Sigmoid colon (tissue), 7 donors: ENCODE results near the gene ZAR1L. TPM values are rescaled to one million over a fixed set of nuclear protein-coding genes. Genes with fewer than 3 reads are reported as not detected.

Source experiments
- DNase-seq: peaks from one replicate; pipeline ENCODE4 v3.0.0-alpha.2; 2019
- H3K27ac ChIP-seq, 4 donors: fragments of 200-600 bp; sonication (generic); one replicate each; pipeline ENCODE4 v1.5.1; 2016 to 2019; ENCODE audit warnings: mild to moderate bottlenecking in 1 of 4
- H3K27me3 ChIP-seq, 3 donors: fragments of 200-600 bp; sonication (generic); one replicate each; pipeline ENCODE4 v1.5.1; 2019; ENCODE audit warnings: mild to moderate bottlenecking in 1 of 3
- H3K36me3 ChIP-seq, 4 donors: fragments of 200-600 bp; sonication (generic); one replicate each; pipeline ENCODE4 v1.5.1; 2016 to 2019
- H3K4me1 ChIP-seq, 4 donors: fragments of 200-600 bp; sonication (generic); one replicate each; pipeline ENCODE4 v1.5.1; 2017 to 2019
- H3K4me3 ChIP-seq, 4 donors: fragments of 200-600 bp; sonication (generic); one replicate each; pipeline ENCODE4 v1.5.1; 2017 to 2019; ENCODE audit warnings: mild to moderate bottlenecking in 2 of 4, moderate library complexity in 1 of 4
- H3K9me3 ChIP-seq, 4 donors: fragments of 200-600 bp in 3 of 4; sonication (generic) in 3 of 4; one replicate each; pipeline versions ENCODE4 v1.5.1 to v1.6.1; 2013 to 2019
- EP300 ChIP-seq, 4 donors: sonication (generic); formaldehyde crosslinking; IDR thresholded peaks; one replicate each; pipeline ENCODE4 v1.6.1; 2017; ENCODE audit warnings: antibody characterized with exemption in 4 of 4
- POLR2A ChIP-seq, 2 donors: fragments of 450-650 bp; IDR thresholded peaks; one replicate each; pipeline ENCODE4 v1.6.1; 2016; ENCODE audit warnings: antibody characterized with exemption in 2 of 2, mild to moderate bottlenecking in 2 of 2, moderate library complexity in 2 of 2
- POLR2AphosphoS5 ChIP-seq, 4 donors: sonication (generic); formaldehyde crosslinking; IDR thresholded peaks; one replicate each; pipeline ENCODE4 v1.6.1; 2017; ENCODE audit warnings: antibody characterized with exemption in 4 of 4
- WGBS, 2 donors: extraction: QIAGEN DNeasy Blood & Tissue Kit; methylation state at CpG; one replicate each; pipeline ENCODE4 v1.1.7; 2013; 5-methylcytosine and 5-hydroxymethylcytosine counted together
- intact Hi-C: fragments of 100-400 bp; cut with DNase I; formaldehyde crosslinking; loops from one replicate; pipeline ENCODE4 v1.15.1; 2023
- polyA plus RNA-seq, 3 donors: library from polyadenylated mRNA; stranded (reverse); fragments of 200-250 nt; gene quantifications; one replicate each; pipeline ENCODE4 v1.2.3, GENCODE V29; 2013
- total RNA-seq, 4 donors: library from RNA; depleted of rRNA; stranded (reverse); fragments of >200 nt; gene quantifications; one replicate each; pipeline ENCODE4 v1.1.0, GENCODE V29; 2016
- TF ChIP-seq, protein P1 (sequence below), 4 experiments: fragments of 450-650 bp in 3 of 4; fragments of 200-600 bp in 1 of 4; IDR thresholded peaks; one replicate each; pipeline ENCODE4 v1.5.1; 2016 to 2019; ENCODE audit warnings: antibody characterized with exemption in 4 of 4, mild to moderate bottlenecking in 3 of 4, moderate library complexity in 2 of 4
- donor health status: healthy with polysubstance abuse.
- donor health status: Bipolar disorder and iron deficiency.
- donor health status: healthy.

ZAR1L gene
- total and polyA plus RNA-seq, 7 donors, result not detected

GRCh38 chr13:32347651-32348050 lies 32.5 kb upstream of the ZAR1L start:
- H3K36me3 ChIP-seq, result no peaks in the 10 kb centered on the region
- 47 to 96% methylated on average over 1 of the region's 1 CpG for WGBS, 2 donors
- no peak overlapping the region for H3K27ac ChIP-seq
- H3K9me3 ChIP-seq, result no peaks in the 10 kb centered on the region
- TF ChIP-seq POLR2AphosphoS5 (IDR thresholded peaks at IDR 0.05), result no peak
- TF ChIP-seq, protein P1, sequence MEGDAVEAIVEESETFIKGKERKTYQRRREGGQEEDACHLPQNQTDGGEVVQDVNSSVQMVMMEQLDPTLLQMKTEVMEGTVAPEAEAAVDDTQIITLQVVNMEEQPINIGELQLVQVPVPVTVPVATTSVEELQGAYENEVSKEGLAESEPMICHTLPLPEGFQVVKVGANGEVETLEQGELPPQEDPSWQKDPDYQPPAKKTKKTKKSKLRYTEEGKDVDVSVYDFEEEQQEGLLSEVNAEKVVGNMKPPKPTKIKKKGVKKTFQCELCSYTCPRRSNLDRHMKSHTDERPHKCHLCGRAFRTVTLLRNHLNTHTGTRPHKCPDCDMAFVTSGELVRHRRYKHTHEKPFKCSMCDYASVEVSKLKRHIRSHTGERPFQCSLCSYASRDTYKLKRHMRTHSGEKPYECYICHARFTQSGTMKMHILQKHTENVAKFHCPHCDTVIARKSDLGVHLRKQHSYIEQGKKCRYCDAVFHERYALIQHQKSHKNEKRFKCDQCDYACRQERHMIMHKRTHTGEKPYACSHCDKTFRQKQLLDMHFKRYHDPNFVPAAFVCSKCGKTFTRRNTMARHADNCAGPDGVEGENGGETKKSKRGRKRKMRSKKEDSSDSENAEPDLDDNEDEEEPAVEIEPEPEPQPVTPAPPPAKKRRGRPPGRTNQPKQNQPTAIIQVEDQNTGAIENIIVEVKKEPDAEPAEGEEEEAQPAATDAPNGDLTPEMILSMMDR (IDR thresholded peaks at IDR 0.05), result no peak
- H3K4me1 ChIP-seq, result no peaks in the 10 kb centered on the region
- DNase-seq, result no peak
- intact Hi-C loops, result no loop called here
- H3K27me3 ChIP-seq, result no peaks in the 10 kb centered on the region
- H3K4me3 ChIP-seq, result no peak overlapping the region

- Histone ChIP-seq H3K27me3 (no peaks in the 10 kb centered on the region), H3K4me1 (no peaks in the 10 kb centered on the region), H3K9me3 (no peaks in the 10 kb centered on the region), H3K4me3 (no peak overlapping the region), H3K36me3 (no peaks in the 10 kb centered on the region), H3K27ac (no peak overlapping the region)
- no peak for DNase-seq
- 83 to 92% methylated on average over 3 of the region's 3 CpGs for WGBS, 2 donors
- TF ChIP-seq, protein P1 (IDR thresholded peaks at IDR 0.05), result no peak
- TF ChIP-seq POLR2A (IDR thresholded peaks at IDR 0.05) (no peak), POLR2AphosphoS5 (IDR thresholded peaks at IDR 0.05) (no peak), EP300 (IDR thresholded peaks at IDR 0.05) (no peak)
- intact Hi-C loops, result no loop called here
Observed at GRCh38 chr13:32340914-32341313, 25.8 kb upstream of the ZAR1L start.

DNA sequence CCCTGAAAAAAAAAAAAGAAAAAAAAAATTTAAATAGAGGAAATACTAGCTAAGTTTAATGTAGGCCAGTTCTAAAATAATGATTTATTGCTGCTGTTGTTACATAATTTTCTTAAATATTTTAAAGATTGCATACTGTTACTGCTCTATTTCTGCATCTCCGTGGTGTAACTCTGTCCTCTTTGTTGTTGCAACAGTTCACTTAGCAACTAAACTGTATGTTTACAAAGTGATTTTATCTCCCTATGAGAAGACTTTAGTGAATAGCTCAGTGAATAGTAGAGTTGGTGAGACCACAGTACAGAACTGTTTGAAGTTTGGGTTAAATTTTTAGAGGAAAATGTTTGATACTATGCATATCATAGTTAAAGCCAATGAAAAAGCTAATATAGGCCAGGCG lies 19.5 kb upstream of the ZAR1L start:
- no peak for DNase-seq
- Histone ChIP-seq H3K27me3 (no peaks in the 10 kb centered on the region), H3K27ac (no peak overlapping the region), H3K4me3 (no peak overlapping the region), H3K36me3 (no peaks in the 10 kb centered on the region), H3K9me3 (no peaks in the 10 kb centered on the region), H3K4me1 (no peaks in the 10 kb centered on the region)
- TF ChIP-seq POLR2A (IDR thresholded peaks at IDR 0.05) (no peak), POLR2AphosphoS5 (IDR thresholded peaks at IDR 0.05) (no peak), EP300 (IDR thresholded peaks at IDR 0.05) (no peak)
- TF ChIP-seq, protein P1 (IDR thresholded peaks at IDR 0.05), result no peak
- WGBS, 2 donors, result 88% methylated on average over 2 of the region's 2 CpGs
- intact Hi-C loops, result no loop called here

GRCh38 chr13:32330441-32330840 lies 15.3 kb upstream of the ZAR1L start:
- H3K4me3 ChIP-seq, result no peak overlapping the region
- no peaks in the 10 kb centered on the region for H3K36me3 ChIP-seq
- TF ChIP-seq EP300 (IDR thresholded peaks at IDR 0.05) (no peak), POLR2AphosphoS5 (IDR thresholded peaks at IDR 0.05) (no peak), POLR2A (IDR thresholded peaks at IDR 0.05) (no peak)
- TF ChIP-seq, protein P1 (IDR thresholded peaks at IDR 0.05), result no peak
- intact Hi-C loops, result no loop called here
- H3K27me3 ChIP-seq, result no peaks in the 10 kb centered on the region
- no peaks in the 10 kb centered on the region for H3K9me3 ChIP-seq
- 92 to 98% methylated on average over 2 of the region's 2 CpGs for WGBS, 2 donors
- H3K4me1 ChIP-seq, result no peaks in the 10 kb centered on the region
- no peak overlapping the region for H3K27ac ChIP-seq
- DNase-seq, result no peak

GRCh38 chr13:32323912-32324311 lies 8.7 kb upstream of the ZAR1L start:
- Histone ChIP-seq H3K27ac (no peak overlapping the region), H3K9me3 (no peaks in the 10 kb centered on the region), H3K4me3 (no peak overlapping the region), H3K4me1 (no peaks in the 10 kb centered on the region), H3K27me3 (no peaks in the 10 kb centered on the region), H3K36me3 (no peaks in the 10 kb centered on the region)
- TF ChIP-seq POLR2AphosphoS5 (IDR thresholded peaks at IDR 0.05) (no peak), EP300 (IDR thresholded peaks at IDR 0.05) (no peak)
- no peak for DNase-seq
- intact Hi-C loops, result no loop called here
